ENCODE measurements around the gene ATP8B4.
A peak's percentile ranks its signal among the peaks of the same experiment; 100 is the strongest.
"Not testable (repeated sequence)": the region's sequence is repeated elsewhere in the genome, so short reads cannot be mapped to it uniquely, and the experiment has no call there.

ATP8B4 gene

GRCh38 chr15:50003786-50004334 lies 115.2 kb downstream of the ATP8B4 start:
- DNase-seq: peak; percentile 67 to 74

- DNase-seq: no peak
These were observed 127.4 kb downstream of the ATP8B4 start for GRCh38 chr15:49991587-49991986.

- no peak for DNase-seq
These were observed 128.0 kb downstream of the ATP8B4 start for GRCh38 chr15:49990835-49991545.

- no peak for DNase-seq
These were observed 129.5 kb downstream of the ATP8B4 start for GRCh38 chr15:49989498-49989897.

GRCh38 chr15:49988766-49989165 lies 130.3 kb downstream of the ATP8B4 start:
- DNase-seq: no peak

- no peak for DNase-seq
These were observed 131.1 kb downstream of the ATP8B4 start for GRCh38 chr15:49987896-49988295.

- no peak for DNase-seq
These were observed 131.7 kb downstream of the ATP8B4 start for GRCh38 chr15:49987198-49987785.

- DNase-seq: no peak
These were observed 132.7 kb downstream of the ATP8B4 start for GRCh38 chr15:49986326-49986725.

GRCh38 chr15:49985463-49985862 lies 133.6 kb downstream of the ATP8B4 start:
- DNase-seq: no peak

GRCh38 chr15:49984436-49984835 lies 134.6 kb downstream of the ATP8B4 start:
- DNase-seq: no peak

GRCh38 chr15:49982584-49982983 lies 136.4 kb downstream of the ATP8B4 start:
- DNase-seq: no peak

- DNase-seq: no peak
These were observed 139.2 kb downstream of the ATP8B4 start for GRCh38 chr15:49979705-49980382.

GRCh38 chr15:49978121-49978520 lies 140.9 kb downstream of the ATP8B4 start:
- DNase-seq: no peak

GRCh38 chr15:49977306-49977705 lies 141.7 kb downstream of the ATP8B4 start:
- DNase-seq: no peak

- DNase-seq: no peak
These were observed 154.5 kb downstream of the ATP8B4 start for GRCh38 chr15:49964551-49964950.

- no peak for DNase-seq
These were observed 155.0 kb downstream of the ATP8B4 start for GRCh38 chr15:49964061-49964460.

GRCh38 chr15:49963033-49963772 lies 155.8 kb downstream of the ATP8B4 start:
- DNase-seq: not testable (repeated sequence)

GRCh38 chr15:49962044-49962602 lies 156.9 kb downstream of the ATP8B4 start:
- DNase-seq: no peak

GRCh38 chr15:49953421-49953820 lies 165.6 kb downstream of the ATP8B4 start:
- DNase-seq: no peak

GRCh38 chr15:49946681-49947080 lies 172.4 kb downstream of the ATP8B4 start:
- DNase-seq: no peak

GRCh38 chr15:49934487-49934886 lies 184.5 kb downstream of the ATP8B4 start:
- DNase-seq: no peak

GRCh38 chr15:49927189-49927861 lies 191.7 kb downstream of the ATP8B4 start:
- no peak for DNase-seq
